Measurements from ENCODE around the gene SLC9C1. TPM values are rescaled to one million over a fixed set of nuclear protein-coding genes. Genes with fewer than 3 reads are reported as not detected.

SLC9C1 gene
- total RNA-seq: 10 to 100 TPM in 1 of 4 donors, 1 to 10 TPM in 1, under 1 TPM in 1, not detected in 1; 0.67 to 12.4 (median 1.7) TPM

- peak; percentile 8 to 11 for TF ChIP-seq POLR2A (IDR thresholded peaks at IDR 0.05)
- TF ChIP-seq, protein P1, sequence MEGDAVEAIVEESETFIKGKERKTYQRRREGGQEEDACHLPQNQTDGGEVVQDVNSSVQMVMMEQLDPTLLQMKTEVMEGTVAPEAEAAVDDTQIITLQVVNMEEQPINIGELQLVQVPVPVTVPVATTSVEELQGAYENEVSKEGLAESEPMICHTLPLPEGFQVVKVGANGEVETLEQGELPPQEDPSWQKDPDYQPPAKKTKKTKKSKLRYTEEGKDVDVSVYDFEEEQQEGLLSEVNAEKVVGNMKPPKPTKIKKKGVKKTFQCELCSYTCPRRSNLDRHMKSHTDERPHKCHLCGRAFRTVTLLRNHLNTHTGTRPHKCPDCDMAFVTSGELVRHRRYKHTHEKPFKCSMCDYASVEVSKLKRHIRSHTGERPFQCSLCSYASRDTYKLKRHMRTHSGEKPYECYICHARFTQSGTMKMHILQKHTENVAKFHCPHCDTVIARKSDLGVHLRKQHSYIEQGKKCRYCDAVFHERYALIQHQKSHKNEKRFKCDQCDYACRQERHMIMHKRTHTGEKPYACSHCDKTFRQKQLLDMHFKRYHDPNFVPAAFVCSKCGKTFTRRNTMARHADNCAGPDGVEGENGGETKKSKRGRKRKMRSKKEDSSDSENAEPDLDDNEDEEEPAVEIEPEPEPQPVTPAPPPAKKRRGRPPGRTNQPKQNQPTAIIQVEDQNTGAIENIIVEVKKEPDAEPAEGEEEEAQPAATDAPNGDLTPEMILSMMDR (IDR thresholded peaks at IDR 0.05): peak; percentile 12 to 83 (median 61)
- H3K27ac ChIP-seq: peak within 1 kb of the TSS; percentile 50 to 76 (median 59)
- peaks cover 0 to 4% (median 0%) of the 10 kb centered on the region in 4 donors for H3K4me1 ChIP-seq
- H3K4me3 ChIP-seq: peak within 1 kb of the TSS; percentile 14 to 52 (median 38)
- DNase-seq: peak in 2 of 3 donors; percentile 57 to 66
- H3K9me3 ChIP-seq: no peaks in the 10 kb centered on the region
- H3K27me3 ChIP-seq: no peaks in the 10 kb centered on the region
- H3K36me3 ChIP-seq: no peaks in the 10 kb centered on the region
Measured at GRCh38 chr3:112293368-112294321, at the start of gene SLC9C1. Gene SLC9C1, minus strand, starts transcription at chr3:112294216. Its CDS starts 7,425 bp downstream, at chr3:112286791.

GRCh38 chr3:112341386-112341785 lies 47.4 kb upstream of the SLC9C1 start:
- TF ChIP-seq, protein P1 (IDR thresholded peaks at IDR 0.05): no peak
- no peak for TF ChIP-seq POLR2A (IDR thresholded peaks at IDR 0.05)
- no peak for DNase-seq
- Histone ChIP-seq H3K4me1 (no peaks in the 10 kb centered on the region), H3K36me3 (no peaks in the 10 kb centered on the region), H3K9me3 (no peaks in the 10 kb centered on the region), H3K27me3 (no peaks in the 10 kb centered on the region), H3K27ac (no peak overlapping the region), H3K4me3 (no peak overlapping the region)

DNA sequence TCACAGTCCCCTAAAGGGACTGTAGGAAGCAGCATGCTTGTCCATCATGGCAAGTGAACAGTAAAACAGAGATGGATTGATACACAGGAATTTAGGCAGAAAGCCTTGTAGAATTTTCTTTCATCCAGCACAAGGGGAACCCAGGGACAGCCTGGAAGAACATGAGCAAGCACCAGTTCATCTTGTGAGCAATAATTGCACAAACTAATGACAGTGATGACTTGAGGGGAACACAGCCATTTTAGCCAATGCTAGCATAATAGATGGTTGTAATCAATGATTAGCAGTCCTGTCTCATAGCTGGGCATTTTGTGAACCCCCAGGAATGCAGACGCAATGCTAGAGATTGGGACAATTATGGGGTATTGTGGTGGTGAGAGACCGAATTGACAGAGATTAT lies 45.6 kb upstream of the SLC9C1 start:
- no peaks in the 10 kb centered on the region for H3K9me3 ChIP-seq
- no peaks in the 10 kb centered on the region for H3K27me3 ChIP-seq
- TF ChIP-seq POLR2A (IDR thresholded peaks at IDR 0.05): no peak
- TF ChIP-seq, protein P1 (IDR thresholded peaks at IDR 0.05): no peak
- no peak overlapping the region for H3K4me3 ChIP-seq
- H3K36me3 ChIP-seq: no peaks in the 10 kb centered on the region
- no peak for DNase-seq
- no peak overlapping the region for H3K27ac ChIP-seq
- H3K4me1 ChIP-seq: no peaks in the 10 kb centered on the region

- H3K36me3 ChIP-seq: no peaks in the 10 kb centered on the region
- no peaks in the 10 kb centered on the region for H3K4me1 ChIP-seq
- H3K27ac ChIP-seq: no peak overlapping the region
- TF ChIP-seq, protein P1 (IDR thresholded peaks at IDR 0.05): no peak
- no peak for TF ChIP-seq POLR2A (IDR thresholded peaks at IDR 0.05)
- no peak for DNase-seq
- H3K9me3 ChIP-seq: no peaks in the 10 kb centered on the region
- H3K27me3 ChIP-seq: no peaks in the 10 kb centered on the region
- H3K4me3 ChIP-seq: no peak overlapping the region
Measured at GRCh38 chr3:112339134-112339533, 45.1 kb upstream of the SLC9C1 start.

DNA sequence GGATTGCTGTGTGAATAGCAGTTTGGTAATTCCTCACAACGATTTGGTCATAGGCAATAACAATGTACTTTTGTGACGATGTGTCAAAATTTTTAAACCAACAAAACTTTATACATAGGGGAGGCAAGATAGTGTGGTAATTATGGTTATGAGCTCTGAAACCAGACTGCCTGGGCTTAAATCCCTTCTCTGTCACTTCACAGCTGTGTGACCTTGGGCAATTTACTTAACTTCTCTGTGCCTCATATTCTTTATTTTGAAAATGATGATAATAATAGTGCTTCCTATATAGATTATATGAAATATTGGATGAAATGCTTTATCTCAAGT lies 44.7 kb upstream of the SLC9C1 start:
- Histone ChIP-seq H3K9me3 (no peaks in the 10 kb centered on the region), H3K4me3 (no peak overlapping the region), H3K27ac (no peak overlapping the region), H3K27me3 (no peaks in the 10 kb centered on the region), H3K36me3 (no peaks in the 10 kb centered on the region), H3K4me1 (no peaks in the 10 kb centered on the region)
- no peak for DNase-seq
- TF ChIP-seq POLR2A (IDR thresholded peaks at IDR 0.05): no peak
- TF ChIP-seq, protein P1 (IDR thresholded peaks at IDR 0.05): no peak
